GM23248 (cell line): ENCODE data around the gene DDX3X.

Experiments used
- EZH2 ChIP-seq: fragments of 200-600 bp; sonication (generic); IDR thresholded peaks from 2 replicates; pipeline ENCODE4 v1.6.1; 2018; ENCODE audit warnings: antibody characterized with exemption, mild to moderate bottlenecking; ENCODE audit not compliant: insufficient read depth, poor library complexity, severe bottlenecking
- EZH2phosphoT487 ChIP-seq: fragments of 200-600 bp; sonication (generic); IDR thresholded peaks from 2 replicates; pipeline ENCODE4 v1.6.1; 2018; ENCODE audit warnings: antibody characterized with exemption, moderate library complexity, mild to moderate bottlenecking, low read depth; ENCODE audit not compliant: insufficient read depth

DNA sequence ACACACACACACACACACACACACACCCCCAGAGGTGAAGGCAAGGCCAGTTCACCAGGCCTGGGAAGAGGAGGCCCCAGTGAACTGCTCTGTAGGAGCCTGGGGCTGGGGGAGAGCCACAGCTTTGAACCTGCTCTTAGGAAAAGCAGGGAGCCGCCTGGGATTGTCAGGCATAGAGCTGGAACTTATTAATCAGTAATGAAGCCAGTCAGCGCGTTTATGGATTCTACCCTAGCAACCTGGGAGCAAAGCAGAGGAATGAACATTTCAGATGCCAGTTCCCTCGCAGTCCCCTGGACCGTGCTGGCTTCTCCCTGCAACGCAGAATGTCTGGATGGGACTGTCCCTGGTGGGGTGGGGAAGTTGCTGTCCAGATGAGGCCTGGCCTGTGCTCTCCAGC is 45.3 kb upstream of the DDX3X start:
- no peak for TF ChIP-seq EZH2
- TF ChIP-seq EZH2phosphoT487, result no peak
